H9 (cell line): ENCODE measurements around the gene DHRS9. TPM values are rescaled to one million over a fixed set of nuclear protein-coding genes. Genes with fewer than 3 reads are reported as not detected.

Experiments used
- DNase-seq: peaks from one replicate; pipeline ENCODE4 v3.0.0-alpha.2; 2017
- H2AFZ ChIP-seq: one replicate; pipeline ENCODE4 v1.6.1; 2013; ENCODE audit warnings: mild to moderate bottlenecking, low read length, control low read depth, moderate library complexity
- H2AK5ac ChIP-seq: 2 replicates; pipeline ENCODE4 v1.6.1; 2013; ENCODE audit warnings: low read length, control low read depth, mixed read lengths; ENCODE audit not compliant: insufficient read length
- H2BK120ac ChIP-seq: one replicate; pipeline ENCODE4 v1.6.1; 2013; ENCODE audit warnings: low read depth, mild to moderate bottlenecking, low read length, control low read depth, inconsistent platforms; ENCODE audit not compliant: poor library complexity, severe bottlenecking
- H2BK12ac ChIP-seq: 2 replicates; pipeline ENCODE4 v1.6.1; 2013; ENCODE audit warnings: low read length, control low read depth, mixed read lengths, low read depth; ENCODE audit not compliant: insufficient read length
- H2BK15ac ChIP-seq: 2 replicates; pipeline ENCODE4 v1.6.1; 2013; ENCODE audit warnings: low read depth, low read length, control low read depth
- H2BK20ac ChIP-seq: one replicate; pipeline ENCODE4 v1.6.1; 2013; ENCODE audit warnings: low read depth, mild to moderate bottlenecking, low read length, control low read depth, inconsistent platforms; ENCODE audit not compliant: poor library complexity, severe bottlenecking
- H2BK5ac ChIP-seq: 2 replicates; pipeline ENCODE4 v1.6.1; 2013; ENCODE audit warnings: low read length, control low read depth, mixed read lengths; ENCODE audit not compliant: insufficient read length
- H3K14ac ChIP-seq: 2 replicates; pipeline ENCODE4 v1.6.1; 2013; ENCODE audit warnings: low read length, control low read depth; ENCODE audit not compliant: insufficient read depth
- H3K18ac ChIP-seq: 2 replicates; pipeline ENCODE4 v1.6.1; 2013; ENCODE audit warnings: low read depth, mild to moderate bottlenecking, mixed read lengths, low read length, control low read depth; ENCODE audit not compliant: insufficient read length
- H3K23ac ChIP-seq: 2 replicates; pipeline ENCODE4 v1.6.1; 2013; ENCODE audit warnings: low read length, control low read depth, mixed read lengths, low read depth; ENCODE audit not compliant: insufficient read length
- H3K23me2 ChIP-seq: 2 replicates; pipeline ENCODE4 v1.6.1; 2013; ENCODE audit warnings: low read depth, mild to moderate bottlenecking, mixed read lengths, low read length, control low read depth; ENCODE audit not compliant: insufficient read length, poor library complexity, severe bottlenecking
- H3K27ac ChIP-seq: 2 replicates; pipeline ENCODE4 v1.5.1; 2013; ENCODE audit warnings: low read length, control low read depth, mixed read lengths, low read depth; ENCODE audit not compliant: insufficient read length
- H3K27me3 ChIP-seq: 2 replicates; pipeline ENCODE4 v1.6.1; 2013; ENCODE audit warnings: low read length, control low read depth, inconsistent platforms; ENCODE audit not compliant: insufficient read depth
- H3K4ac ChIP-seq: 2 replicates; pipeline ENCODE4 v1.6.1; 2013; ENCODE audit warnings: low read depth, mild to moderate bottlenecking, control low read depth, inconsistent platforms, low read length, moderate library complexity
- H3K4me1 ChIP-seq: 2 replicates; pipeline ENCODE4 v1.6.1; 2013; ENCODE audit warnings: low read length, control low read depth, inconsistent platforms; ENCODE audit not compliant: insufficient read depth
- H3K4me2 ChIP-seq: 2 replicates; pipeline ENCODE4 v1.6.1; 2013; ENCODE audit warnings: low read length, control low read depth, mixed read lengths; ENCODE audit not compliant: insufficient read length, insufficient read depth
- H3K56ac ChIP-seq: 2 replicates; pipeline ENCODE4 v1.6.1; 2013; ENCODE audit warnings: low read depth, mild to moderate bottlenecking, mixed read lengths, low read length, control low read depth; ENCODE audit not compliant: insufficient read length
- H3K79me1 ChIP-seq: 2 replicates; pipeline ENCODE4 v1.6.1; 2013; ENCODE audit warnings: low read depth, mild to moderate bottlenecking, moderate library complexity, low read length, control low read depth, inconsistent platforms; ENCODE audit not compliant: insufficient read depth, poor library complexity, severe bottlenecking
- H3K79me2 ChIP-seq: 2 replicates; pipeline ENCODE4 v1.6.1; 2013; ENCODE audit warnings: low read length, control low read depth, inconsistent platforms; ENCODE audit not compliant: insufficient read depth
- H3K9ac ChIP-seq: 2 replicates; pipeline ENCODE4 v1.6.1; 2013; ENCODE audit warnings: low read length, control low read depth, mixed read lengths; ENCODE audit not compliant: insufficient read length; ENCODE audit errors: extremely low read depth
- H3K9me3 ChIP-seq: one replicate; pipeline ENCODE4 v1.6.1; 2013; ENCODE audit warnings: low read depth, low read length, inconsistent platforms; ENCODE audit not compliant: control insufficient read depth
- H3T11ph ChIP-seq: one replicate; pipeline ENCODE4 v1.6.1; 2013; ENCODE audit warnings: mild to moderate bottlenecking, low read length, control low read depth, inconsistent platforms
- H4K20me1 ChIP-seq: one replicate; pipeline ENCODE4 v1.6.1; 2013; ENCODE audit not compliant: control insufficient read depth, insufficient read length, insufficient read depth
- H4K5ac ChIP-seq: 2 replicates; pipeline ENCODE4 v1.6.1; 2013; ENCODE audit warnings: low read depth, mild to moderate bottlenecking, mixed read lengths, low read length, control low read depth; ENCODE audit not compliant: insufficient read length
- H4K8ac ChIP-seq: replicated peaks from 2 replicates; pipeline ENCODE4 v1.6.1; 2013; ENCODE audit warnings: low read length, control low read depth, mixed read lengths, low read depth; ENCODE audit not compliant: insufficient read length
- H4K91ac ChIP-seq: 2 replicates; pipeline ENCODE4 v1.6.1; 2013; ENCODE audit warnings: low read depth, mild to moderate bottlenecking, moderate library complexity, mixed read lengths, low read length, control low read depth; ENCODE audit not compliant: insufficient read length
- H3K27ac Mint-ChIP-seq, 3 experiments: 2 replicates in 2 of 3; 3 replicates in 1 of 3; pipeline ENCODE4 v1.8.0; 2020 to 2021; ENCODE audit warnings: mixed read lengths in 3 of 3, mild to moderate bottlenecking in 1 of 3, moderate library complexity in 1 of 3
- H3K27me3 Mint-ChIP-seq: 2 replicates; pipeline ENCODE4 v1.8.0; 2021; ENCODE audit warnings: low read depth, mild to moderate bottlenecking, moderate library complexity, mixed read lengths
- H3K36me3 Mint-ChIP-seq, 3 experiments: 2 replicates in 2 of 3; 3 replicates in 1 of 3; pipeline ENCODE4 v1.8.0; 2020 to 2021; ENCODE audit warnings: low read depth in 3 of 3, mixed read lengths in 3 of 3; ENCODE audit not compliant: insufficient read depth in 1 of 3
- H3K4me1 Mint-ChIP-seq, 2 experiments: 2 replicates each; pipeline ENCODE4 v1.8.0; 2020; ENCODE audit warnings: mixed read lengths in 2 of 2
- H3K4me3 Mint-ChIP-seq, 2 experiments: 2 replicates in 1 of 2; 3 replicates in 1 of 2; pipeline ENCODE4 v1.8.0; 2020 to 2021; ENCODE audit warnings: mild to moderate bottlenecking in 2 of 2, mixed read lengths in 2 of 2, moderate library complexity in 1 of 2
- H3K9me3 Mint-ChIP-seq, 2 experiments: 2 replicates in 1 of 2; 3 replicates in 1 of 2; pipeline ENCODE4 v1.8.0; 2020; ENCODE audit warnings: mild to moderate bottlenecking in 2 of 2, mixed read lengths in 2 of 2, moderate library complexity in 1 of 2
- CTCF ChIP-seq: fragments of 200-600 bp; sonication (generic); conservative IDR thresholded peaks from 3 replicates; pipeline ENCODE4 v1.8.0; 2021; ENCODE audit warnings: antibody characterized with exemption, mild to moderate bottlenecking
- WGBS: extraction: QIAGEN DNeasy Blood & Tissue Kit; methylation state at CpG from one replicate; pipeline ENCODE4 v1.1.7; 2013; ENCODE audit warnings: missing lambda C conversion rate, low lambda C conversion rate, mixed read lengths; ENCODE audit not compliant: insufficient read length; ENCODE audit errors: extremely low coverage; 5-methylcytosine and 5-hydroxymethylcytosine counted together
- total RNA-seq: library from RNA; stranded (reverse); gene quantifications from 2 replicates; pipeline ENCODE4 v1.2.1, GENCODE V29; 2021

Gene DHRS9
- total RNA-seq, 1 experiment from 2014 or later: not detected

GRCh38 chr2:169136885-169137534 lies 67.6 kb downstream of the DHRS9 start:
- Histone ChIP-seq H3K23ac (no peak overlapping the region), H2BK15ac (no peak overlapping the region), H3K79me2 (no peaks in the 10 kb centered on the region), H2AK5ac (no peak overlapping the region), H4K8ac (no peak overlapping the region), H2BK20ac (no peak overlapping the region), H2BK5ac (no peak overlapping the region), H3K79me1 (no peaks in the 10 kb centered on the region), H3K56ac (no peak overlapping the region), H3K4ac (no peak overlapping the region), H3K27me3 (no peaks in the 10 kb centered on the region), H3K9ac (no peak overlapping the region), H3K27ac (no peak overlapping the region), H4K20me1 (no peaks in the 10 kb centered on the region), H3K14ac (no peak overlapping the region), H3K18ac (no peak overlapping the region), H3K4me1 (peaks cover 2% of the 10 kb centered on the region; the same call in 1 of the 2 replicates), H3K9me3 (no peaks in the 10 kb centered on the region), H4K5ac (no peak overlapping the region), H2BK120ac (no peak overlapping the region), H3K23me2 (no peaks in the 10 kb centered on the region), H2BK12ac (no peak overlapping the region), H3T11ph (no peak overlapping the region), H4K91ac (no peak overlapping the region), H2AFZ (no peak overlapping the region), H3K4me2 (no peak overlapping the region)
- H3K9me3 Mint-ChIP-seq: no peaks in the 10 kb centered on the region
- H3K4me3 Mint-ChIP-seq: no peak overlapping the region
- WGBS: no CpG with 5 or more reads among the region's 3 CpGs
- H3K36me3 Mint-ChIP-seq: no peaks in the 10 kb centered on the region
- no peak overlapping the region for H3K27ac Mint-ChIP-seq
- DNase-seq: no peak
- no peaks in the 10 kb centered on the region; the same call in 1 of the 2 replicates for H3K27me3 Mint-ChIP-seq
- no peak for TF ChIP-seq CTCF
- H3K4me1 Mint-ChIP-seq: peaks cover 34 to 37% of the 10 kb centered on the region in 2 experiments
